ENCODE data around the gene SHANK1. TPM values are rescaled to one million over a fixed set of nuclear protein-coding genes. Genes with fewer than 3 reads are reported as not detected.

The SHANK1 gene
- total and polyA plus RNA-seq, 2 of the 4 experiments (the other 2 are of a cell fraction): 6.1 to 6.7 TPM

- peak; percentile 75 for DNase-seq
- H2AFZ ChIP-seq (replicated peaks; ENCODE audit: low read length, poor library complexity): peak overlapping the region; percentile 71
- TF ChIP-seq CEBPB (IDR thresholded peaks at IDR 0.05; ENCODE audit: low read depth, low read length) (no peak), USF2 (IDR thresholded peaks at IDR 0.05; ENCODE audit: low read depth, low read length) (no peak), RFX5 (IDR thresholded peaks at IDR 0.05; ENCODE audit: low read depth, low read length) (no peak), RAD21 (IDR thresholded peaks at IDR 0.05; ENCODE audit: low read length) (no peak), SMC3 (IDR thresholded peaks at IDR 0.05; ENCODE audit: low read depth, low read length) (no peak), CTCF (conservative IDR thresholded peaks at IDR 0.05; ENCODE audit: low read depth, low read length) (no peak), NFE2L2 (IDR thresholded peaks at IDR 0.05; ENCODE audit: low read depth, low read length) (no peak), CHD1 (IDR thresholded peaks at IDR 0.05; ENCODE audit: low read depth, low read length) (no peak)
- H3K18ac ChIP-seq (ENCODE audit: low read depth, low read length): no peak overlapping the region
- no peak overlapping the region for H2BK5ac ChIP-seq (ENCODE audit: low read depth, low read length, poor library complexity, severe bottlenecking)
- H3K4me2 ChIP-seq (ENCODE audit: low read depth, low read length): peak overlapping the region; percentile 48
- in situ Hi-C loops (cut with MboI; ENCODE audit: low sequenced_read_pairs) (no loop called here), intact Hi-C loops (cut with micrococcal nuclease) (loop anchor here (10.0 kb wide), 1 partner anchor 377 kb away; the partner anchor contains the start of gene CTU1), dilution Hi-C loops (cut with HindIII; ENCODE audit: low sequenced_read_pairs, unreplicated experiment) (no loop called here)
- 0 out of 2 replicates have a peak overlapping the region, but pooled peaks have one; percentile 4 for H3K4me3 ChIP-seq (ENCODE audit: insufficient read depth, low read depth, low read length)
- H4K8ac ChIP-seq (ENCODE audit: low read depth in 2 of 2, low read length in 2 of 2): peak overlapping the region in 1 of 2 experiments; percentile 22; a peak in 2 of 4 replicates
- H3K79me1 ChIP-seq (ENCODE audit: low read depth in 1 of 2, low read length in 2 of 2): peaks cover 18 to 28% of the 10 kb centered on the region in 2 experiments
- H3K9ac ChIP-seq (ENCODE audit: low read depth, low read length): no peak overlapping the region
- no peak overlapping the region for H3K27ac ChIP-seq (ENCODE audit: insufficient read depth, low read length)
- H4K20me1 ChIP-seq (ENCODE audit: insufficient read depth, low read length): 0 out of 2 replicates have a peak, but pooled peaks cover 6% of the 10 kb centered on the region
- no TSS peak for BruUV-seq (replicated peaks)
- no peak overlapping the region for H3K23ac ChIP-seq (ENCODE audit: low read depth, low read length)
- H2BK15ac ChIP-seq (ENCODE audit: low read depth, low read length): no peak overlapping the region
- no peak overlapping the region for H2AK5ac ChIP-seq (ENCODE audit: low read depth, low read length)
- no peak overlapping the region for H3K56ac ChIP-seq (ENCODE audit: extremely low read depth, insufficient read depth, low read length)
- no peak overlapping the region for H3K14ac ChIP-seq (replicated peaks; ENCODE audit: low read depth, low read length)
- no peak overlapping the region for H2BK120ac ChIP-seq (ENCODE audit: low read depth, low read length)
- H3K27me3 ChIP-seq (ENCODE audit: control insufficient read depth, insufficient read depth, low read length): no peaks in the 10 kb centered on the region
- H4K5ac ChIP-seq (ENCODE audit: low read depth, low read length): no peak overlapping the region
- CTCF ChIA-PET: no interaction called here
- POLR2A ChIA-PET (ENCODE audit: unreplicated experiment): no interaction called here
- no peak overlapping the region for H4K91ac ChIP-seq (ENCODE audit: insufficient read depth, low read depth, low read length)
- peak overlapping the region; percentile 45 for H2AK9ac ChIP-seq (replicated peaks; ENCODE audit: low read depth, low read length, poor library complexity)
- H3K4ac ChIP-seq (ENCODE audit: low read depth, low read length): no peak overlapping the region
- H2BK20ac ChIP-seq (ENCODE audit: low read depth, low read length): no peak overlapping the region
- WGBS, 2 experiments (ENCODE audit: extremely low coverage in 2 of 2, insufficient read length in 1 of 2): 6% methylated on average over 10 of the region's 39 CpGs; no CpG with 5 or more reads in 1 of the 2 experiments
- no peaks in the 10 kb centered on the region for H3K9me3 ChIP-seq (ENCODE audit: control insufficient read depth, insufficient read depth, low read length)
- peaks cover 13% of the 10 kb centered on the region; the same call in 1 of the 2 replicates for H3K9me1 ChIP-seq (ENCODE audit: insufficient read depth, low read length)
- ATAC-seq (ENCODE audit: low read depth): no peak
- peaks cover 8% of the 10 kb centered on the region for H3K4me1 ChIP-seq (ENCODE audit: control insufficient read depth, insufficient read depth, low read length)
- peaks cover 2% of the 10 kb centered on the region for H3K36me3 ChIP-seq (ENCODE audit: control insufficient read depth, insufficient read depth, low read length)
These were observed 8.6 kb upstream of the SHANK1 start for GRCh38 chr19:50728084-50728737.
